Mesodermal cell (in vitro differentiated cells): ENCODE results near the gene AOC2.
"Not testable (repeated sequence)": the region's sequence is repeated elsewhere in the genome, so short reads cannot be mapped to it uniquely, and the experiment has no call there.

Experiments
- H3K27ac ChIP-seq: 2 replicates; pipeline ENCODE4 v1.7.0; 2013; ENCODE audit warnings: mild to moderate bottlenecking, low read depth, low read length, moderate library complexity; ENCODE audit not compliant: severe bottlenecking
- H3K36me3 ChIP-seq: 2 replicates; pipeline ENCODE4 v1.7.1; 2013; ENCODE audit warnings: mild to moderate bottlenecking, low read length, moderate library complexity; ENCODE audit not compliant: control insufficient read depth, insufficient read depth
- H3K4me1 ChIP-seq: one replicate; pipeline ENCODE4 v1.7.1; 2013; ENCODE audit warnings: mild to moderate bottlenecking, low read length; ENCODE audit not compliant: insufficient read depth, control insufficient read depth, poor library complexity, severe bottlenecking
- H3K4me3 ChIP-seq: 2 replicates; pipeline ENCODE4 v1.7.0; 2013; ENCODE audit warnings: low read length, control low read depth, mild to moderate bottlenecking; ENCODE audit not compliant: insufficient read depth, poor library complexity, severe bottlenecking; ENCODE audit errors: extremely low read depth
- H3K9me3 ChIP-seq: 2 replicates; pipeline ENCODE4 v1.7.1; 2013; ENCODE audit warnings: mild to moderate bottlenecking, low read length, moderate library complexity; ENCODE audit not compliant: control insufficient read depth
- WGBS, 2 experiments: methylation state at CpG; one replicate each; pipeline ENCODE4 v1.1.5; 2013; ENCODE audit warnings: missing lambda C conversion rate in 2 of 2; ENCODE audit not compliant: insufficient coverage in 2 of 2; 5-methylcytosine and 5-hydroxymethylcytosine counted together

AOC2 gene

GRCh38 chr17:42846594-42847280, 2.4 kb downstream of the AOC2 start:
- Histone ChIP-seq H3K27ac (no peak overlapping the region), H3K4me1 (peaks cover 4% of the 10 kb centered on the region), H3K4me3 (no peak overlapping the region), H3K36me3 (peaks cover 40% of the 10 kb centered on the region), H3K9me3 (no peaks in the 10 kb centered on the region)
- WGBS, 2 experiments, result 93 to 100% methylated on average over 3 to 5 of the region's 9 CpGs

- no peaks in the 10 kb centered on the region for H3K9me3 ChIP-seq
- H3K27ac ChIP-seq, result no peak overlapping the region
- no peak overlapping the region for H3K4me3 ChIP-seq
- 86 to 90% methylated on average over 1 to 2 of the region's 3 CpGs for WGBS, 2 experiments
- H3K36me3 ChIP-seq, result peaks cover 27% of the 10 kb centered on the region
- peaks cover 4% of the 10 kb centered on the region for H3K4me1 ChIP-seq
These were observed 3.7 kb downstream of the AOC2 start for GRCh38 chr17:42848093-42848492.

GRCh38 chr17:42849031-42849430, 4.7 kb downstream of the AOC2 start:
- Histone ChIP-seq H3K9me3 (no peaks in the 10 kb centered on the region), H3K4me3 (no peak overlapping the region), H3K27ac (no peak overlapping the region), H3K4me1 (peaks cover 4% of the 10 kb centered on the region), H3K36me3 (peaks cover 19% of the 10 kb centered on the region)
- 89 to 92% methylated on average over 5 to 7 of the region's 9 CpGs for WGBS, 2 experiments

- Histone ChIP-seq H3K4me3 (no peak overlapping the region), H3K4me1 (peaks cover 4% of the 10 kb centered on the region), H3K9me3 (no peaks in the 10 kb centered on the region), H3K36me3 (peaks cover 13% of the 10 kb centered on the region), H3K27ac (no peak overlapping the region)
- WGBS, 2 experiments, result 82 to 90% methylated on average over 4 to 5 of the region's 8 CpGs
These were observed 5.2 kb downstream of the AOC2 start for GRCh38 chr17:42849451-42850181.

- Histone ChIP-seq H3K9me3 (no peaks in the 10 kb centered on the region), H3K36me3 (no peaks in the 10 kb centered on the region), H3K27ac (no peak within 1 kb of the TSS), H3K4me3 (no peak within 1 kb of the TSS), H3K4me1 (peaks cover 4% of the 10 kb centered on the region)
- WGBS, 2 experiments, result 74 to 75% methylated on average over 6 to 9 of the region's 9 CpGs
These were observed 6.6 kb downstream of the AOC2 start, which contains the start of gene AOC3 for GRCh38 chr17:42850954-42851353. AOC3 (plus strand) TSS chr17:42851199; CDS start chr17:42851344, 145 bp downstream.

- not testable (repeated sequence) for H3K36me3 ChIP-seq, H3K4me1 ChIP-seq, H3K27ac ChIP-seq, H3K4me3 ChIP-seq, H3K9me3 ChIP-seq
- WGBS, 2 experiments, result 100% methylated on average over 5 of the region's 28 CpGs; no CpG with 5 or more reads in 1 of the 2 experiments
These were observed 7.2 kb downstream of the AOC2 start for GRCh38 chr17:42851371-42852240.

- Histone ChIP-seq H3K36me3 (no peaks in the 10 kb centered on the region), H3K27ac (no peak overlapping the region), H3K4me3 (no peak overlapping the region), H3K4me1 (no peaks in the 10 kb centered on the region), H3K9me3 (no peaks in the 10 kb centered on the region)
- 92 to 93% methylated on average over 13 to 15 of the region's 15 CpGs for WGBS, 2 experiments
These were observed 8.0 kb downstream of the AOC2 start for GRCh38 chr17:42852351-42852750.

- no peaks in the 10 kb centered on the region for H3K9me3 ChIP-seq
- no peak overlapping the region for H3K4me3 ChIP-seq
- no peak overlapping the region for H3K27ac ChIP-seq
- H3K36me3 ChIP-seq, result no peaks in the 10 kb centered on the region
- no peaks in the 10 kb centered on the region for H3K4me1 ChIP-seq
- 92 to 96% methylated on average over 2 to 3 of the region's 4 CpGs for WGBS, 2 experiments
These were observed 8.6 kb downstream of the AOC2 start for GRCh38 chr17:42853004-42853403.

GRCh38 chr17:42853597-42853967, 9.2 kb downstream of the AOC2 start:
- H3K9me3 ChIP-seq, result no peaks in the 10 kb centered on the region
- no peaks in the 10 kb centered on the region for H3K36me3 ChIP-seq
- H3K4me1 ChIP-seq, result no peaks in the 10 kb centered on the region
- 83 to 100% methylated on average over 5 of the region's 5 CpGs for WGBS, 2 experiments
- no peak overlapping the region for H3K4me3 ChIP-seq
- H3K27ac ChIP-seq, result no peak overlapping the region

- Histone ChIP-seq H3K36me3 (no peaks in the 10 kb centered on the region), H3K9me3 (no peaks in the 10 kb centered on the region), H3K4me1 (no peaks in the 10 kb centered on the region), H3K27ac (no peak overlapping the region), H3K4me3 (no peak overlapping the region)
- 88 to 91% methylated on average over 7 to 8 of the region's 15 CpGs for WGBS, 2 experiments
These were observed 9.8 kb downstream of the AOC2 start for GRCh38 chr17:42853968-42854790.
